T-helper 17 cell (primary cell): Measurements from ENCODE around the gene YARS1. TPM values are rescaled to one million over a fixed set of nuclear protein-coding genes. Genes with fewer than 3 reads are reported as not detected.

Experiments used
- ATAC-seq: fragments of 150-1000 bp; cut with Tn5 transposase; 2 replicates; pipeline ENCODE4 v1.10.0; 2021; ENCODE audit warnings: mild to moderate bottlenecking, moderate library complexity
- DNase-seq, 3 donors: peaks; one replicate each; pipeline versions ENCODE4 v3.0.0 to v3.0.0-alpha.2; 2020 to 2021
- H3K9me3 ChIP-seq: one replicate; pipeline ENCODE4 v1.7.0; 2013; ENCODE audit warnings: low read length, mild to moderate bottlenecking; ENCODE audit not compliant: control insufficient read depth, poor library complexity, severe bottlenecking
- H3K27ac Mint-ChIP-seq: one replicate; pipeline ENCODE4 v1.8.0; 2022; ENCODE audit warnings: mild to moderate bottlenecking, moderate library complexity, mixed read lengths
- H3K27me3 Mint-ChIP-seq: one replicate; pipeline ENCODE4 v1.8.0; 2022; ENCODE audit warnings: mixed read lengths
- H3K36me3 Mint-ChIP-seq: one replicate; pipeline ENCODE4 v1.8.0; 2022; ENCODE audit warnings: low read depth, mixed read lengths
- H3K4me1 Mint-ChIP-seq: one replicate; pipeline ENCODE4 v1.8.0; 2022; ENCODE audit warnings: mild to moderate bottlenecking, mixed read lengths
- H3K4me3 Mint-ChIP-seq: one replicate; pipeline ENCODE4 v1.8.0; 2022; ENCODE audit warnings: mild to moderate bottlenecking, moderate library complexity, mixed read lengths
- total RNA-seq, 4 donors: library from RNA in 2 of 4; stranded (reverse) in 2 of 4; gene quantifications; one replicate each; pipeline ENCODE4 v1.2.3 and lab custom pipeline; 2022 to 2026

The YARS1 gene
- total RNA-seq (10 to 100 TPM; 70.9 to 88.1 TPM), total RNA-seq (lab: John Stamatoyannopoulos, UW) (52.5 to 270 reads per million in 2 donors)

- peak within 1 kb of the TSS; percentile 94 for H3K27ac Mint-ChIP-seq
- ATAC-seq (peak; percentile 96), DNase-seq (peak; percentile 98 to 100 (median 99))
- peaks cover 39% of the 10 kb centered on the region for H3K4me1 Mint-ChIP-seq
- H3K36me3 Mint-ChIP-seq: peaks cover 6% of the 10 kb centered on the region
- no peaks in the 10 kb centered on the region for H3K27me3 Mint-ChIP-seq
- H3K9me3 ChIP-seq: no peaks in the 10 kb centered on the region
- H3K4me3 Mint-ChIP-seq: peak within 1 kb of the TSS; percentile 95
Observed at GRCh38 chr1:32817159-32817814, at the start of gene YARS1, which contains the start of gene S100PBP. Gene YARS1 (minus strand): TSS chr1:32817358. CDS start chr1:32817244, 114 bp downstream. Gene S100PBP (plus strand): TSS chr1:32817653. CDS start chr1:32826100, 8,447 bp downstream.

- ATAC-seq: no peak
- H3K9me3 ChIP-seq: no peaks in the 10 kb centered on the region
- Mint-ChIP-seq H3K27ac (peak overlapping the region; percentile 53), H3K4me3 (no peak overlapping the region), H3K36me3 (peaks cover 23% of the 10 kb centered on the region), H3K4me1 (peaks cover 24% of the 10 kb centered on the region), H3K27me3 (peaks cover 22% of the 10 kb centered on the region)
- DNase-seq: no peak
Observed at GRCh38 chr1:32865639-32866405, 48.7 kb upstream of the YARS1 start.

- Mint-ChIP-seq H3K4me3 (no peak overlapping the region), H3K27ac (no peak overlapping the region), H3K36me3 (peaks cover 19% of the 10 kb centered on the region), H3K4me1 (peaks cover 16% of the 10 kb centered on the region), H3K27me3 (peaks cover 14% of the 10 kb centered on the region)
- no peaks in the 10 kb centered on the region for H3K9me3 ChIP-seq
- no peak for ATAC-seq
- DNase-seq: no peak
Observed at GRCh38 chr1:32864375-32865019, 47.3 kb upstream of the YARS1 start.

- Mint-ChIP-seq H3K36me3 (peaks cover 12% of the 10 kb centered on the region), H3K4me3 (no peak overlapping the region), H3K4me1 (peaks cover 11% of the 10 kb centered on the region), H3K27ac (no peak overlapping the region), H3K27me3 (peaks cover 8% of the 10 kb centered on the region)
- DNase-seq (no peak), ATAC-seq (no peak)
- no peaks in the 10 kb centered on the region for H3K9me3 ChIP-seq
Observed at GRCh38 chr1:32863881-32864245, 46.7 kb upstream of the YARS1 start.

- Mint-ChIP-seq H3K4me3 (no peak overlapping the region), H3K27ac (no peak overlapping the region), H3K27me3 (peaks cover 2% of the 10 kb centered on the region), H3K36me3 (peaks cover 11% of the 10 kb centered on the region), H3K4me1 (peaks cover 7% of the 10 kb centered on the region)
- ATAC-seq (no peak), DNase-seq (no peak)
- H3K9me3 ChIP-seq: no peaks in the 10 kb centered on the region
Observed at GRCh38 chr1:32863218-32863880, 46.2 kb upstream of the YARS1 start.

GRCh38 chr1:32861904-32862695, 44.9 kb upstream of the YARS1 start:
- Mint-ChIP-seq H3K27ac (no peak overlapping the region), H3K27me3 (no peaks in the 10 kb centered on the region), H3K36me3 (peaks cover 9% of the 10 kb centered on the region)

GRCh38 chr1:32860566-32860965, 43.4 kb upstream of the YARS1 start:
- H3K36me3 Mint-ChIP-seq: peaks cover 3% of the 10 kb centered on the region
- H3K27ac Mint-ChIP-seq: no peak overlapping the region
- H3K4me3 Mint-ChIP-seq: no peak overlapping the region
- no peaks in the 10 kb centered on the region for H3K4me1 Mint-ChIP-seq
- ATAC-seq (no peak), DNase-seq (no peak)
- no peaks in the 10 kb centered on the region for H3K9me3 ChIP-seq
- no peaks in the 10 kb centered on the region for H3K27me3 Mint-ChIP-seq

More at GRCh38 chr1:32861904-32862695, 44.9 kb upstream of the YARS1 start:
- DNase-seq (no peak), ATAC-seq (no peak)
- H3K4me3 Mint-ChIP-seq: no peak overlapping the region
- H3K9me3 ChIP-seq: no peaks in the 10 kb centered on the region
- peaks cover 5% of the 10 kb centered on the region for H3K4me1 Mint-ChIP-seq

- H3K27ac Mint-ChIP-seq: no peak overlapping the region
- no peaks in the 10 kb centered on the region for H3K27me3 Mint-ChIP-seq
- DNase-seq (no peak), ATAC-seq (no peak)
- no peak overlapping the region for H3K4me3 Mint-ChIP-seq
- H3K9me3 ChIP-seq: no peaks in the 10 kb centered on the region
- no peaks in the 10 kb centered on the region for H3K4me1 Mint-ChIP-seq
- peaks cover 3% of the 10 kb centered on the region for H3K36me3 Mint-ChIP-seq
Observed at GRCh38 chr1:32859915-32860314, 42.8 kb upstream of the YARS1 start.

- Mint-ChIP-seq H3K4me3 (no peak overlapping the region), H3K4me1 (no peaks in the 10 kb centered on the region), H3K27ac (no peak overlapping the region), H3K36me3 (peaks cover 6% of the 10 kb centered on the region), H3K27me3 (no peaks in the 10 kb centered on the region)
- no peaks in the 10 kb centered on the region for H3K9me3 ChIP-seq
- ATAC-seq (no peak), DNase-seq (no peak)
Observed at GRCh38 chr1:32858791-32859190, 41.6 kb upstream of the YARS1 start.

- no peak overlapping the region for H3K4me3 Mint-ChIP-seq
- ATAC-seq (no peak), DNase-seq (no peak)
- H3K9me3 ChIP-seq: no peaks in the 10 kb centered on the region
- H3K27me3 Mint-ChIP-seq: no peaks in the 10 kb centered on the region
- no peak overlapping the region for H3K27ac Mint-ChIP-seq
- peaks cover 6% of the 10 kb centered on the region for H3K36me3 Mint-ChIP-seq
- no peaks in the 10 kb centered on the region for H3K4me1 Mint-ChIP-seq
Observed at GRCh38 chr1:32858136-32858535, 41.0 kb upstream of the YARS1 start.

- no peak for ATAC-seq
- Mint-ChIP-seq H3K4me1 (no peaks in the 10 kb centered on the region), H3K27me3 (no peaks in the 10 kb centered on the region), H3K4me3 (no peak overlapping the region), H3K27ac (no peak overlapping the region), H3K36me3 (peaks cover 6% of the 10 kb centered on the region)
- no peaks in the 10 kb centered on the region for H3K9me3 ChIP-seq
- no peak for DNase-seq
Observed at GRCh38 chr1:32855861-32856617, 38.9 kb upstream of the YARS1 start.
